ENCODE measurements around the gene GADL1.

Gene GADL1

GRCh38 chr3:30811151-30811795, 83.2 kb downstream of the GADL1 start:
- no peak for DNase-seq (ENCODE audit: low spot score)

GRCh38 chr3:30810625-30811024, 83.8 kb downstream of the GADL1 start:
- DNase-seq (ENCODE audit: low spot score): no peak

- DNase-seq (ENCODE audit: low spot score): no peak
These were observed 88.8 kb downstream of the GADL1 start for GRCh38 chr3:30805695-30806094.

GRCh38 chr3:30804984-30805383, 89.5 kb downstream of the GADL1 start:
- DNase-seq (ENCODE audit: low spot score): no peak

GRCh38 chr3:30795176-30795575, 99.3 kb downstream of the GADL1 start:
- no peak for DNase-seq (ENCODE audit: low spot score)

GRCh38 chr3:30793740-30794139, 100.7 kb downstream of the GADL1 start:
- DNase-seq (ENCODE audit: low spot score): no peak

GRCh38 chr3:30790150-30790549, 104.3 kb downstream of the GADL1 start:
- no peak for DNase-seq (ENCODE audit: low spot score)

GRCh38 chr3:30786365-30786764, 108.1 kb downstream of the GADL1 start:
- no peak for DNase-seq (ENCODE audit: low spot score)

GRCh38 chr3:30779686-30780287, 114.7 kb downstream of the GADL1 start:
- DNase-seq (ENCODE audit: low spot score): no peak

- DNase-seq (ENCODE audit: low spot score): no peak
These were observed 115.5 kb downstream of the GADL1 start for GRCh38 chr3:30778933-30779332.

- DNase-seq (ENCODE audit: low spot score): no peak
These were observed 116.9 kb downstream of the GADL1 start for GRCh38 chr3:30777426-30778113.

- DNase-seq (ENCODE audit: low spot score): no peak
These were observed 118.2 kb downstream of the GADL1 start for GRCh38 chr3:30776186-30776815.

GRCh38 chr3:30775040-30775439, 119.4 kb downstream of the GADL1 start:
- no peak for DNase-seq (ENCODE audit: low spot score)

- DNase-seq (ENCODE audit: low spot score): no peak
These were observed 120.4 kb downstream of the GADL1 start for GRCh38 chr3:30774062-30774461.

- DNase-seq (ENCODE audit: low spot score): peak; percentile 19
These were observed 124.1 kb downstream of the GADL1 start for GRCh38 chr3:30770387-30770786.

GRCh38 chr3:30768703-30769550, 125.5 kb downstream of the GADL1 start:
- DNase-seq (ENCODE audit: low spot score): peak; percentile 74

- no peak for DNase-seq (ENCODE audit: low spot score)
These were observed 126.4 kb downstream of the GADL1 start for GRCh38 chr3:30768046-30768445.

GRCh38 chr3:30766522-30766921, 127.9 kb downstream of the GADL1 start:
- no peak for DNase-seq (ENCODE audit: low spot score)

GRCh38 chr3:30764891-30765290, 129.6 kb downstream of the GADL1 start:
- no peak for DNase-seq (ENCODE audit: low spot score)

GRCh38 chr3:30764281-30764680, 130.2 kb downstream of the GADL1 start:
- no peak for DNase-seq (ENCODE audit: low spot score)

GRCh38 chr3:30761374-30761773, 133.1 kb downstream of the GADL1 start:
- no peak for DNase-seq (ENCODE audit: low spot score)

- DNase-seq (ENCODE audit: low spot score): no peak
These were observed 133.7 kb downstream of the GADL1 start for GRCh38 chr3:30760737-30761136.

Data from Ammon's horn (tissue), 1 donor.